H9 (cell line): ENCODE data around the gene SMARCC2. TPM values are rescaled to one million over a fixed set of nuclear protein-coding genes. Genes with fewer than 3 reads are reported as not detected.
A peak's percentile ranks its signal among the peaks of the same experiment; 100 is the strongest.

Experiments used
- DNase-seq: peaks from one replicate; pipeline ENCODE4 v3.0.0-alpha.2; 2017
- H2AFZ ChIP-seq: one replicate; pipeline ENCODE4 v1.6.1; 2013; ENCODE audit warnings: mild to moderate bottlenecking, low read length, control low read depth, moderate library complexity
- H2AK5ac ChIP-seq: 2 replicates; pipeline ENCODE4 v1.6.1; 2013; ENCODE audit warnings: low read length, control low read depth, mixed read lengths; ENCODE audit not compliant: insufficient read length
- H2BK120ac ChIP-seq: one replicate; pipeline ENCODE4 v1.6.1; 2013; ENCODE audit warnings: low read depth, mild to moderate bottlenecking, low read length, control low read depth, inconsistent platforms; ENCODE audit not compliant: poor library complexity, severe bottlenecking
- H2BK12ac ChIP-seq: 2 replicates; pipeline ENCODE4 v1.6.1; 2013; ENCODE audit warnings: low read length, control low read depth, mixed read lengths, low read depth; ENCODE audit not compliant: insufficient read length
- H2BK15ac ChIP-seq: 2 replicates; pipeline ENCODE4 v1.6.1; 2013; ENCODE audit warnings: low read depth, low read length, control low read depth
- H2BK20ac ChIP-seq: one replicate; pipeline ENCODE4 v1.6.1; 2013; ENCODE audit warnings: low read depth, mild to moderate bottlenecking, low read length, control low read depth, inconsistent platforms; ENCODE audit not compliant: poor library complexity, severe bottlenecking
- H2BK5ac ChIP-seq: 2 replicates; pipeline ENCODE4 v1.6.1; 2013; ENCODE audit warnings: low read length, control low read depth, mixed read lengths; ENCODE audit not compliant: insufficient read length
- H3K14ac ChIP-seq: 2 replicates; pipeline ENCODE4 v1.6.1; 2013; ENCODE audit warnings: low read length, control low read depth; ENCODE audit not compliant: insufficient read depth
- H3K18ac ChIP-seq: 2 replicates; pipeline ENCODE4 v1.6.1; 2013; ENCODE audit warnings: low read depth, mild to moderate bottlenecking, mixed read lengths, low read length, control low read depth; ENCODE audit not compliant: insufficient read length
- H3K23ac ChIP-seq: 2 replicates; pipeline ENCODE4 v1.6.1; 2013; ENCODE audit warnings: low read length, control low read depth, mixed read lengths, low read depth; ENCODE audit not compliant: insufficient read length
- H3K23me2 ChIP-seq: 2 replicates; pipeline ENCODE4 v1.6.1; 2013; ENCODE audit warnings: low read depth, mild to moderate bottlenecking, mixed read lengths, low read length, control low read depth; ENCODE audit not compliant: insufficient read length, poor library complexity, severe bottlenecking
- H3K27ac ChIP-seq: 2 replicates; pipeline ENCODE4 v1.5.1; 2013; ENCODE audit warnings: low read length, control low read depth, mixed read lengths, low read depth; ENCODE audit not compliant: insufficient read length
- H3K27me3 ChIP-seq: 2 replicates; pipeline ENCODE4 v1.6.1; 2013; ENCODE audit warnings: low read length, control low read depth, inconsistent platforms; ENCODE audit not compliant: insufficient read depth
- H3K4ac ChIP-seq: 2 replicates; pipeline ENCODE4 v1.6.1; 2013; ENCODE audit warnings: low read depth, mild to moderate bottlenecking, control low read depth, inconsistent platforms, low read length, moderate library complexity
- H3K4me1 ChIP-seq: 2 replicates; pipeline ENCODE4 v1.6.1; 2013; ENCODE audit warnings: low read length, control low read depth, inconsistent platforms; ENCODE audit not compliant: insufficient read depth
- H3K4me2 ChIP-seq: 2 replicates; pipeline ENCODE4 v1.6.1; 2013; ENCODE audit warnings: low read length, control low read depth, mixed read lengths; ENCODE audit not compliant: insufficient read length, insufficient read depth
- H3K56ac ChIP-seq: 2 replicates; pipeline ENCODE4 v1.6.1; 2013; ENCODE audit warnings: low read depth, mild to moderate bottlenecking, mixed read lengths, low read length, control low read depth; ENCODE audit not compliant: insufficient read length
- H3K79me1 ChIP-seq: 2 replicates; pipeline ENCODE4 v1.6.1; 2013; ENCODE audit warnings: low read depth, mild to moderate bottlenecking, moderate library complexity, low read length, control low read depth, inconsistent platforms; ENCODE audit not compliant: insufficient read depth, poor library complexity, severe bottlenecking
- H3K79me2 ChIP-seq: 2 replicates; pipeline ENCODE4 v1.6.1; 2013; ENCODE audit warnings: low read length, control low read depth, inconsistent platforms; ENCODE audit not compliant: insufficient read depth
- H3K9ac ChIP-seq: 2 replicates; pipeline ENCODE4 v1.6.1; 2013; ENCODE audit warnings: low read length, control low read depth, mixed read lengths; ENCODE audit not compliant: insufficient read length; ENCODE audit errors: extremely low read depth
- H3K9me3 ChIP-seq: one replicate; pipeline ENCODE4 v1.6.1; 2013; ENCODE audit warnings: low read depth, low read length, inconsistent platforms; ENCODE audit not compliant: control insufficient read depth
- H3T11ph ChIP-seq: one replicate; pipeline ENCODE4 v1.6.1; 2013; ENCODE audit warnings: mild to moderate bottlenecking, low read length, control low read depth, inconsistent platforms
- H4K20me1 ChIP-seq: one replicate; pipeline ENCODE4 v1.6.1; 2013; ENCODE audit not compliant: control insufficient read depth, insufficient read length, insufficient read depth
- H4K5ac ChIP-seq: 2 replicates; pipeline ENCODE4 v1.6.1; 2013; ENCODE audit warnings: low read depth, mild to moderate bottlenecking, mixed read lengths, low read length, control low read depth; ENCODE audit not compliant: insufficient read length
- H4K8ac ChIP-seq: replicated peaks from 2 replicates; pipeline ENCODE4 v1.6.1; 2013; ENCODE audit warnings: low read length, control low read depth, mixed read lengths, low read depth; ENCODE audit not compliant: insufficient read length
- H4K91ac ChIP-seq: 2 replicates; pipeline ENCODE4 v1.6.1; 2013; ENCODE audit warnings: low read depth, mild to moderate bottlenecking, moderate library complexity, mixed read lengths, low read length, control low read depth; ENCODE audit not compliant: insufficient read length
- H3K27ac Mint-ChIP-seq, 3 experiments: 2 replicates in 2 of 3; 3 replicates in 1 of 3; pipeline ENCODE4 v1.8.0; 2020 to 2021; ENCODE audit warnings: mixed read lengths in 3 of 3, mild to moderate bottlenecking in 1 of 3, moderate library complexity in 1 of 3
- H3K27me3 Mint-ChIP-seq: 2 replicates; pipeline ENCODE4 v1.8.0; 2021; ENCODE audit warnings: low read depth, mild to moderate bottlenecking, moderate library complexity, mixed read lengths
- H3K36me3 Mint-ChIP-seq, 3 experiments: 2 replicates in 2 of 3; 3 replicates in 1 of 3; pipeline ENCODE4 v1.8.0; 2020 to 2021; ENCODE audit warnings: low read depth in 3 of 3, mixed read lengths in 3 of 3; ENCODE audit not compliant: insufficient read depth in 1 of 3
- H3K4me1 Mint-ChIP-seq, 2 experiments: 2 replicates each; pipeline ENCODE4 v1.8.0; 2020; ENCODE audit warnings: mixed read lengths in 2 of 2
- H3K4me3 Mint-ChIP-seq, 2 experiments: 2 replicates in 1 of 2; 3 replicates in 1 of 2; pipeline ENCODE4 v1.8.0; 2020 to 2021; ENCODE audit warnings: mild to moderate bottlenecking in 2 of 2, mixed read lengths in 2 of 2, moderate library complexity in 1 of 2
- H3K9me3 Mint-ChIP-seq, 2 experiments: 2 replicates in 1 of 2; 3 replicates in 1 of 2; pipeline ENCODE4 v1.8.0; 2020; ENCODE audit warnings: mild to moderate bottlenecking in 2 of 2, mixed read lengths in 2 of 2, moderate library complexity in 1 of 2
- WGBS: extraction: QIAGEN DNeasy Blood & Tissue Kit; methylation state at CpG from one replicate; pipeline ENCODE4 v1.1.7; 2013; ENCODE audit warnings: missing lambda C conversion rate, low lambda C conversion rate, mixed read lengths; ENCODE audit not compliant: insufficient read length; ENCODE audit errors: extremely low coverage; 5-methylcytosine and 5-hydroxymethylcytosine counted together
- total RNA-seq: library from RNA; stranded (reverse); gene quantifications from 2 replicates; pipeline ENCODE4 v1.2.1, GENCODE V29; 2021
- TF ChIP-seq, protein P1 (sequence below): fragments of 200-600 bp; sonication (generic); conservative IDR thresholded peaks from 3 replicates; pipeline ENCODE4 v1.8.0; 2021; ENCODE audit warnings: antibody characterized with exemption, mild to moderate bottlenecking

The SMARCC2 gene
- total RNA-seq, 1 experiment from 2014 or later = 86.9 TPM

DNA sequence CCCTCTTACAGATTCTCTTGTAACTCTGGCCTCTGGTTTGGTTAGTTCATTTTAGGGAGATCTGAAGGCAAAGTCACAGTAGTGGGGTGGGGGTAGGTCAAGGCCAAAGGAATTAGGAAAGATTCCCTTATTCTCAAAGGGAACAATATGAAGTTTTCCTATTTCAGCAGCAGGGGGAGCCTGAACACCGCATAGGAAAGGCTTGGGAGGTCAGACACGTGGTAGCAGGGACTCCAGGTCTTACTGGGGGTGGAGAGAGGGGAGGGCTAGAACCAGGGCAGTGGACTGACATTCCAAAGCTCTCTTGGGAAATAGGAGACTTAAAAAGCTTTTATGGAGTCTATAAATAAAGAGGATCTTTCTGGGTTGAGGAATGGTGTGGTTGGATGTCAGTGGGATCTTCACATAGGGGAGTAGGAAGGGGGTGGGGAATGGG, 69.9 kb downstream of the SMARCC2 start:
- H2BK15ac ChIP-seq = no peak overlapping the region
- Mint-ChIP-seq H3K27me3 (peaks cover 2% of the 10 kb centered on the region; the same call in 1 of the 2 replicates), H3K27ac (peak overlapping the region; percentile 74 to 99 (median 94)), H3K9me3 (peaks cover 3 to 7% of the 10 kb centered on the region in 2 experiments; a peak in 2 of 5 replicates), H3K36me3 (peaks cover 27 to 44% (median 37%) of the 10 kb centered on the region in 3 experiments), H3K4me3 (peak overlapping the region; percentile 97 to 98), H3K4me1 (peaks cover 25 to 27% of the 10 kb centered on the region in 2 experiments)
- H4K5ac ChIP-seq = no peak overlapping the region
- H3K18ac ChIP-seq = no peak overlapping the region
- DNase-seq = peak; percentile 90
- H4K91ac ChIP-seq = no peak overlapping the region
- H2BK5ac ChIP-seq = no peak overlapping the region
- H3T11ph ChIP-seq = no peak overlapping the region
- no peak overlapping the region for H2BK20ac ChIP-seq
- H2AK5ac ChIP-seq = no peak overlapping the region
- no peak overlapping the region for H3K4ac ChIP-seq
- H4K20me1 ChIP-seq = no peaks in the 10 kb centered on the region
- WGBS = no CpG with 5 or more reads among the region's 2 CpGs
- H3K27ac ChIP-seq = no peak overlapping the region
- H3K9me3 ChIP-seq = no peaks in the 10 kb centered on the region
- no peaks in the 10 kb centered on the region for H3K79me1 ChIP-seq
- no peak overlapping the region for H2BK12ac ChIP-seq
- no peak overlapping the region for H2BK120ac ChIP-seq
- TF ChIP-seq, protein P1, sequence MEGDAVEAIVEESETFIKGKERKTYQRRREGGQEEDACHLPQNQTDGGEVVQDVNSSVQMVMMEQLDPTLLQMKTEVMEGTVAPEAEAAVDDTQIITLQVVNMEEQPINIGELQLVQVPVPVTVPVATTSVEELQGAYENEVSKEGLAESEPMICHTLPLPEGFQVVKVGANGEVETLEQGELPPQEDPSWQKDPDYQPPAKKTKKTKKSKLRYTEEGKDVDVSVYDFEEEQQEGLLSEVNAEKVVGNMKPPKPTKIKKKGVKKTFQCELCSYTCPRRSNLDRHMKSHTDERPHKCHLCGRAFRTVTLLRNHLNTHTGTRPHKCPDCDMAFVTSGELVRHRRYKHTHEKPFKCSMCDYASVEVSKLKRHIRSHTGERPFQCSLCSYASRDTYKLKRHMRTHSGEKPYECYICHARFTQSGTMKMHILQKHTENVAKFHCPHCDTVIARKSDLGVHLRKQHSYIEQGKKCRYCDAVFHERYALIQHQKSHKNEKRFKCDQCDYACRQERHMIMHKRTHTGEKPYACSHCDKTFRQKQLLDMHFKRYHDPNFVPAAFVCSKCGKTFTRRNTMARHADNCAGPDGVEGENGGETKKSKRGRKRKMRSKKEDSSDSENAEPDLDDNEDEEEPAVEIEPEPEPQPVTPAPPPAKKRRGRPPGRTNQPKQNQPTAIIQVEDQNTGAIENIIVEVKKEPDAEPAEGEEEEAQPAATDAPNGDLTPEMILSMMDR = peak; percentile 86
- H3K27me3 ChIP-seq = no peaks in the 10 kb centered on the region
- peaks cover 3% of the 10 kb centered on the region; the same call in 1 of the 2 replicates for H3K79me2 ChIP-seq
- H3K56ac ChIP-seq = no peak overlapping the region
- H3K4me1 ChIP-seq = no peaks in the 10 kb centered on the region; the same call in 1 of the 2 replicates
- H3K14ac ChIP-seq = no peak overlapping the region
- no peak overlapping the region for H4K8ac ChIP-seq
- H2AFZ ChIP-seq = no peak overlapping the region
- no peak overlapping the region for H3K23ac ChIP-seq
- H3K23me2 ChIP-seq = peaks cover 8% of the 10 kb centered on the region
- peak overlapping the region; percentile 70 for H3K4me2 ChIP-seq
- peak overlapping the region; percentile 61 for H3K9ac ChIP-seq
